ENCODE measurements around the gene E2F4.

Gene E2F4

DNA sequence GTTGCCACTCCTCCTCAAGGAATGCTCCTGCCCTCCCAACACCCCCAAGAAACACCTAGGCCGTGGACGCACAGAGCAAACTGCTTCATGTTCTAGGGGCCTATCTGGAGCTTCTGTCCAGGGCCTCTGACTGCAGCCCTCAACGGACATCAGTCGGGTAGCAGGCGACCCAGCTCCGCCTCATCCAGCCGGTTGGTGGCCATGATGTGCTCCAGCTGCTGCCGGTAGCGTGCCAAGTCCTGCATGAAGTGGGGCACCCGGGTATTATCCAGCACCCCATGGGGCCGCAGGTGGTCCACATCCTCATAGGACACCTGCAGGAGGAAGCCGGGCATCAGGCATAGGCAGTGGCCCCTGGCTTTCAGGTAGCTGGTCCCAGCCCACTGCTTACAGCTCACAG, 15.3 kb upstream of the E2F4 start:
- no peak for DNase-seq

GRCh38 chr16:67177743-67178699, 13.9 kb upstream of the E2F4 start:
- DNase-seq: peak; percentile 75

DNA sequence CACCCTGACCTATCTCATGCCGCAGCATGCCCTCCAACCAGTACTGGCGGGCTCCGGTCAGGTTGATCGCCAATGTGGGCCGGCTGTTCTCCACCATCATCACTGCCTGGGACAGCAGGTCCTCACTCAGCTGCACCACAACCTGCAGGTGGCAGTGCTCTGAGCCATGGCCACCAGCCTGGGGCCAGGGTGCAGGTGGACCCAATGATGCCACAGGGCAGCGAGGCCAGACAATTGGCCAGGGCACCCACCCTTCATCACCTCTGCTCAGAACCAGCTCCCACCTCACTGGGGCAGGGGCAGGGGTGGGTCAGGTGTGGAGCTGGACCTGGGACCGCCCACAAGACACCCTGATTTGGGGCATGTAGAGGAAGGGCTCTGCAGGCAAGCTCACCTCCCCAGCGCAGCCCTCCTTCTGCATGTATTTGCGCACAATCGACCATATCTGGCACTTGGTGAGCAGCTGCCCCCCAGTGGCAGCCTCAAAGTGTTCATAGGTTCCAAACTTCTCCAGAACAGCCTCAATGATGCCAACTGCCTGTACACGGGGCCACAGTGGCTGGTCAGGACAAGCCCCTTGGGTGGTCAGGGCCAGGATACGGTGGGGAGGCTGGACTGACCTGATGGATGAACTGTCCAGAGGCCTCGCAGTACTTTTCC, 12.4 kb upstream of the E2F4 start:
- no peak for DNase-seq

- no peak for DNase-seq
Measured at GRCh38 chr16:67180166-67180565, 11.8 kb upstream of the E2F4 start.

DNA sequence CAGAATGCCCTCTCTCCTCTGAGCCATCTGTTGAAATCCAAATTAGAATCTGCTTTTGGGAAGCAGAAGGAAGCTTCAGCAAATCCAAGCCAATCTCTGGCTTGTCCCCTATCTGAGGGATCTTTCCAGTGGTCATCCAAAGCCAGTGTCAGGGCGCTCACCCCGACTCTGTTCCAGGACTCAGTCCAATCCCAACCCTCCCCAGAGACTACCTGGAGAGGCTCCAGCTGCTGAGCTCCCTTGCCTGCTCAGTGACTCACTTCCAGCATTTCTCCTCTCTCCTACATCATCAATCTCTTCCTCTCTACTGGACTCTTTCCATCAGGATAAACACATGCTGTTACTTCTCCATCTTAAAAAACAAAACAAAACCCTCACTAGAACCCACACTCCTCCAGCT, 10.6 kb upstream of the E2F4 start:
- no peak for DNase-seq

GRCh38 chr16:67182288-67182687, 9.7 kb upstream of the E2F4 start:
- no peak for DNase-seq

- DNase-seq: no peak
Measured at GRCh38 chr16:67183284-67183626, 8.7 kb upstream of the E2F4 start.

- peak; percentile 95 for DNase-seq
Measured at GRCh38 chr16:67183627-67184452, 8.1 kb upstream of the E2F4 start, which contains the start of gene MATCAP1. TSS of gene MATCAP1 (minus strand) at chr16:67183963. CDS start at chr16:67180610, 3,353 bp downstream.

GRCh38 chr16:67184453-67184994, 7.4 kb upstream of the E2F4 start:
- no peak for DNase-seq

DNA sequence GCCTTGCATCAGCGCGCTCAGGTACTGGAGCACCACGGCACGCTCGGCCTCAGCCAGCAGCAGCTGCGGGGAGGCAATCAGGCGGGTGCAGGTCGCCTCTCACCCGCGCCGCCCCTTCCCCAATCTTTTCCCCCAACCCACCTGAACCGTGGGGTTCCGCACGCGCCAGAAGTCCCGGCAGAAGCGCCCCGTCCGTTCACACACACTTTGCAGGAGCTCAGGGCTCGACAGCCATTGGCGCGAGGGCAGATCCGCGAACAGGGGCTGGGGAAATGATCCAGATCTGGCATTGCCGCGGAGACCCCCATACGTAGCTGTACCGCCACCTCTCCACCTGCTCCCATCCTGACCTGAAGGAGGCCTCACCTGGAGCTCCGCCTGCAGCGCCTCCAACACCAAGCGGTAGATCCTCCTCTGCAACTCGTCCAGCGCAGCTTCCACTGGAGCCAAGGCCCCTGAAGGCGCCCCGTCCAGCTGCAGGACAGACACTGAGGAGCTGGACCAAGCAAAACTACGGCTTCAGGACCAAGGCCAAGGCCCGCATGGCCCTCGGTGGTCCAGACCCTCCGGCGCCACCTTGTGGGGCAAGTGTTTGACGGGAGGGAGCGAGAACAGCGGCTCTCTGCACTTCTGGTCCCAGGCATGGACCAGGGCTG, 6.8 kb upstream of the E2F4 start:
- DNase-seq: peak; percentile 95

- no peak for DNase-seq
Measured at GRCh38 chr16:67185651-67186134, 6.3 kb upstream of the E2F4 start.

DNA sequence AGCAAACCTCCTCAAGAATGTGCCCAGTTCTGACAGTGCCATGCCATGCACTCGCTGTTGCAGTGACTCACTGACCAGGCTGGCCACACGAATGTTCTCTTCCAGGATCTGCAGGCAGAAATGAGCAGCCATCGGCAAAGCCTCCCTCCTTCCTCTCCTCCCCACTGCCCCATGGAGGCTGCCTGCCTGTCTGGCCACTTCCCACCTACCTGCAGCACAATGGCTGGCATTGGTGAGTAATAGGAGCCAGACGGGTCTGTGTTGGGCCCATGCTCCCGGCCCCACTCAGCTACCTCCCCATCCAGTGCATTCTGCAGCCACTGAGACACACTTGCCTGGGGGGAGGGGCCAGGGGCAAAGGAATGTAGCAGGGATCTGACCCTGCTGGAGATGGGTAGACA, 5.4 kb upstream of the E2F4 start:
- DNase-seq: no peak

DNA sequence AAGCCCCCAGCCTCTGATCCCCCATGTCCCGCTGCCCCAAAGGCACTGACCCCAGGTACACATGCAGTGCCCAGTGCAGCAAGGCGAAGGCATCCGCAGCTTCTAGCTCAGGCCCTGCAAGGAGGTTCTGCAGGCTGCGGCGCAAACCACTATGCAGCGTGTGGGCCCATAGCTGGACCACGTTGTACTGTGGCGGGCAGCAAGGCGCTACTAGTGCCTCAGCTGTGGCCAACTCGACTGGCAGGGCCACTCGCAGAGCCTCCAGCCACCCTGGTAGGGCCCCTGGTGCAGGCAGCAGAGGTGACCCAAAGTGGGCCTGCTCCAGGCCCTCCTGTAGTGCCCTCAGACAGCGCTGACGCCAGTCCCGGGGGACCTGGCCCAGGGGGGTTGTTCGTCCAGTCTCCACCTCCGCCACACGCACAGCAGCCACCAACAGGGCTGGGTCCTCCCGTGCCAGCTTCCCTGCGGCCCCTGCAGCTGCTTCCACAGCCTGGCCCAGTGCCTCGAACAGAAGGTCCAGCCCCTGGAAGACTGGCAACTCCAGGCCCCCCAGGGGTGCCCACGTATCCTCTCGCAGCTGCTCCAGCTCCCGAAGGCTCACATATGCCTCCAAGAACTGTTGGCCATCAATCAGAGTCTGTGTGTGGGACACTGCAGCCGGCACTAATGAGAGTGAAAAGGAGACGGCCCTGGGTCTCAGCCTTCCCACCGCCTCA, 4.6 kb upstream of the E2F4 start:
- no peak for DNase-seq

DNA sequence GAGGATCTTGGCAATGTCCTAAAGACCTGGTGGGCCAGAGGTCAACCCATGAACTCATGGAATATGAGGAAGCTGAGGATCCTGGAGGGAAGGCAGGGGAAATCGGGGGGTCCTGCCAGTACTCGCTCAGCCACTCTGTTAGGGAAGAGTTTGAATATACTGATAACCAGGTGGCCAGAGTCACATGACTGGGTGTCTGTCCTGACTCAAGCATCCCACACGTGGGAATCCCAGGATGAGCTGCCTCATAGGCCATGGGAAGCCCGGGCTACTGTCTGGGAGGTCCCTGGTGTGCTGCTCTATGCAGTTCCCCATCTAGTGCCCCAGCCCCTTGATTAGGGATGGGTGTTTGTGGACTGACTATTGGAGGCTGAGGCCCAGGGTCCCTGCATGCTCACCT, 3.6 kb upstream of the E2F4 start:
- DNase-seq: no peak

DNA sequence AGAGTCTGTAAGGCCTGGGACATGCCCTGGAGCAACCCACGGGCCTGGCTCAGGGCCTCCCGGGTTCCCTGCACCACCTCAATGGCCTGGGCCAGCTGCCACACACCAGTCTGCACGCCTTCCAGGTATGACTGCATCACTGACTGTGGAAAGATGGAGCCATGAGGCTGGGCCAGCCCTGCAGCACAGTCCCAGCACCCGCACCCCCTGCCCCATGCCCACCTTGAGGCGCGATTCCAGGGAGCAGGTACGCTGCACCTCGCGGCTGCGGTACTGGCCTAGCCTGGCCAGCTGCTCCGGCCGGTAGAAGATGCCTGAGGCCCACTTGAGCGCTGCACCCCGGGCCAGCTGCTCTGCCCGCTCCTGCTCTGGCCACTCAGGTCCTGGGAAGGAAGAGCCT, 3.2 kb upstream of the E2F4 start:
- no peak for DNase-seq

DNA sequence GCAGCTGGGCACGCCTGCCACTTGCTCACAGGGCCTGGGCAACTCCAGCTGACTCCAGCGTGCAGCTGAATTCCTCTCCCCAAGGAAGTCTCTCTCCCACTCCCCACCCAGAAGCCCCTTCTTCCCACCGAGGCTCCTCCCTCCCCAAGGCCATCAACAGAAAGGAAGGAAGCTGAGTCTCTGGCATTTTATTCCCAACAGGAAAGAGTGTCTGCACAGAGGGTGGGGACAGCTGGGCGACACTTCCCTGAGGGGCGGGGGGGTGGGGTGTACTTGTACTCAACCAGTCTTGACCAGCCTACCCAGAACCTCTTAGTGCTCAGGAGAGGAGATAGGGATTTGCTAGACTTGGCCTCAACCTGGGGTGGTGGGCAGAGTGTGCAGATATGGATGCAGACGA, 1.9 kb upstream of the E2F4 start, which contains the start of gene EXOC3L1:
Gene EXOC3L1 (minus strand): TSS at position 96 of the 400 bp plus-strand sequence. CDS start 460 bp downstream, outside the sequence.
- no peak for DNase-seq

DNA sequence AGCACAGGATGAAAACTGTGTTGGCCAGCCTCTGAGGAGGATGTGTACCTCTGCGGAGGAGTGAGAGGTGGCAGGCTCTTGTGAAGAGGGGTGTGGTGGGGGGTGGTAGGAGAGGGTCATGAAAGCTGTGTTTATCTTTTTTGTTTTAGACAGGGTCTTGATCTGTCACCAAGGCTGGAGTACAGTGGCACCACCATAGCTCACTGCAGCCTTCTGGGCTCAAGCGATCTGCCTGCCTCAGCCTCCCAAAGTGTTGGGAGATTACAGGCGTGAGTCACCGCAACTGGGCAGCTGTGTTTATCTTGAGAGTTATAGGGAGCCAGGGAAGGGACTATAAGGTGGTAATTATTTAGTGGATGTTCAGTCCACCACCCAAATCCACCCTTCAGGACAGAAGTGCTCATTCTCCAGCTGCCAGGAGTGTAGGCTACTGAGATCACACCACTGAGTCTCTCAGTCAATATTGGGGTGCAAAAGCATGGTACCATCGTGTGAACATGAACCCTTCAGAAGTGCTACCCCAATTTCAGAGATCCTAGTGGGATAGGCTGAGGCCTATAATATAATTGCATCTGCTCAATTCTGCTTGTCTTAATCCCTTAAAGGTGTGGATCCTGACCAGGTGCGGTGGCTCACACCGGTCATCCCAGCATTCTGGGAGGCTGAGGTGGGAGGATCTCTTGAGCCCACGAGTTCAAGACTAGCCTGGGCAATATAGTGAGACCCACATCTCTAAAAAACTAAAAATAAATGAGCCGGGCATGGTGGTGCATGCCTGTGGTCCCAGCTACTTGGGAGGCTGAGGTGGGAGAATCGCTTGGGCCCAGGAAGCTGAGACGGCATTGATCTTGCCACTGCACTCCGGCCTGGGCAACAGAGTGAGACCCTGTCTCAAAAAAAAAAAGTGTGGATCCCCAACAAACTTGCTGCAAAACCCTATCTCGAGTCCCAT, 1.2 kb upstream of the E2F4 start:
- no peak for DNase-seq

DNA sequence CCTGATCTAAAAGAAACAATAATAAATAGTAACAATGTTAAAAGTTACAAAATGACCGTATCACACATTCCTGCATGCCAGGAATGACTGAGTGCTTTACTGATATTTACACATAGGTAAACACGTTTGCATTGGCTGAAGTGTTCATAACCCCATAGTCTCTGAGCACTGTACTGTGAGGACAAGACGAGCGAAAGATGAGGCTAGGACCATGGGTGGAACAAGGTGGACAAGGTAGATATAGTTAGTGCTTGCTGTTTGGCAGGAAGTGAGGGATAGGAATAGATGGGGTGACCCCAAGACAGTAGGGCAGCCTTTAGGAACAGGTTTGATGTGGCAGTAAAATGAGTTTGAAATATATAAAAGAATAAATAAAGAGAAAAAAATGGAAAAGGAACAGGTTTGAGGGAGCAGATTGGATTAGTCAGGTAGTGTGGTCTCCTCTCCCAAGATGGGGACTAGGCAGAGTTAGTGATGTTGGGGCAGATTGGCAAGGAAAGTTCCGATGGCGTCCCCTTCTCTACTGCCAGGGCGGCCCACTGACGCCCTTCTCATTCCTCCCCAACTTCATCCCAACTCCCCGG, 452 bp upstream of the E2F4 start:
- DNase-seq: peak; percentile 55

GRCh38 chr16:67192781-67193361, 916 bp downstream of the E2F4 start:
- DNase-seq: no peak

- DNase-seq: no peak
Measured at GRCh38 chr16:67193536-67193935, 1.6 kb downstream of the E2F4 start.
